Keratinocyte (primary cell): ENCODE results near the gene TMEM132D.

Experiments
- CTCF ChIP-seq, 3 experiments: IDR thresholded peaks in 1 of 3; conservative IDR thresholded peaks in 1 of 3; optimal IDR thresholded peaks in 1 of 3; 2 replicates in 2 of 3; 3 replicates in 1 of 3; pipeline versions ENCODE3 to v1.5.1; 2011; ENCODE audit warnings: low read length in 3 of 3, mild to moderate bottlenecking in 3 of 3, moderate library complexity in 2 of 3, control low read depth in 1 of 3, inconsistent platforms in 1 of 3; ENCODE audit not compliant: insufficient read depth in 2 of 3; ENCODE audit errors: extremely low read depth in 1 of 3
- EZH2 ChIP-seq: IDR thresholded peaks from one replicate; pipeline ENCODE4 v1.6.1; 2012; ENCODE audit warnings: inconsistent platforms, mild to moderate bottlenecking, low read length, moderate library complexity

GRCh38 chr12:129428240-129428936, 475.4 kb downstream of the TMEM132D start:
- TF ChIP-seq CTCF (optimal IDR thresholded peaks at IDR 0.05 in 1 of 3, IDR thresholded peaks at IDR 0.05 in 1 of 3, conservative IDR thresholded peaks at IDR 0.05 in 1 of 3; ENCODE audit: extremely low read depth in 1 of 3, insufficient read depth in 2 of 3, low read length in 3 of 3), result no peak
- no peak for TF ChIP-seq EZH2
